ENCODE data around the gene ATP8B4. TPM values are rescaled to one million over a fixed set of nuclear protein-coding genes. Genes with fewer than 3 reads are reported as not detected.
A peak's percentile ranks its signal among the peaks of the same experiment; 100 is the strongest.

The ATP8B4 gene
- total RNA-seq, 2 donors from 2014 or later = 8.3 to 55.7 TPM

- Histone ChIP-seq H3K4me1 (replicated peaks) (no peaks in the 10 kb centered on the region), H3K27me3 (replicated peaks; ENCODE audit: insufficient read depth) (no peaks in the 10 kb centered on the region), H3K4me3 (no peak overlapping the region), H3K36me3 (no peaks in the 10 kb centered on the region), H3K9me3 (no peaks in the 10 kb centered on the region), H3K27ac (no peak overlapping the region)
- DNase-seq (ENCODE audit: low spot score) = no peak
- intact Hi-C loops (cut with DNase I) = no loop called here
- WGBS = 56% methylated on average over 6 of the region's 6 CpGs
- TF ChIP-seq POLR2A (IDR thresholded peaks at IDR 0.05) = no peak
- no peak for TF ChIP-seq CTCF (IDR thresholded peaks at IDR 0.05)
- TF ChIP-seq POLR2AphosphoS5 (IDR thresholded peaks at IDR 0.05) = no peak
These were observed 223.4 kb downstream of the ATP8B4 start for GRCh38 chr15:49895347-49896223.

GRCh38 chr15:49890689-49891088, 228.3 kb downstream of the ATP8B4 start:
- Histone ChIP-seq H3K27me3 (replicated peaks; ENCODE audit: insufficient read depth) (no peaks in the 10 kb centered on the region), H3K4me1 (replicated peaks) (no peaks in the 10 kb centered on the region), H3K9me3 (no peaks in the 10 kb centered on the region), H3K4me3 (no peak overlapping the region), H3K36me3 (no peaks in the 10 kb centered on the region), H3K27ac (no peak overlapping the region)
- 91% methylated on average over 3 of the region's 3 CpGs for WGBS
- intact Hi-C loops (cut with DNase I) = no loop called here
- TF ChIP-seq POLR2AphosphoS5 (IDR thresholded peaks at IDR 0.05) (no peak), CTCF (IDR thresholded peaks at IDR 0.05) (no peak)
- DNase-seq (ENCODE audit: low spot score) = no peak

- no peak for DNase-seq (ENCODE audit: low spot score)
- intact Hi-C loops (cut with DNase I) = no loop called here
- Histone ChIP-seq H3K9me3 (no peaks in the 10 kb centered on the region), H3K4me3 (no peak overlapping the region), H3K27me3 (replicated peaks; ENCODE audit: insufficient read depth) (no peaks in the 10 kb centered on the region), H3K4me1 (replicated peaks) (no peaks in the 10 kb centered on the region), H3K27ac (no peak overlapping the region), H3K36me3 (no peaks in the 10 kb centered on the region)
- TF ChIP-seq CTCF (IDR thresholded peaks at IDR 0.05) = no peak
- TF ChIP-seq POLR2A (IDR thresholded peaks at IDR 0.05) = no peak
- TF ChIP-seq POLR2AphosphoS5 (IDR thresholded peaks at IDR 0.05) = no peak
- WGBS = 68% methylated on average over 2 of the region's 2 CpGs
These were observed 229.5 kb downstream of the ATP8B4 start for GRCh38 chr15:49889536-49889935.

- intact Hi-C loops (cut with DNase I) = no loop called here
- Histone ChIP-seq H3K9me3 (no peaks in the 10 kb centered on the region), H3K27ac (peak overlapping the region in 1 of 2 donors; percentile 2), H3K36me3 (no peaks in the 10 kb centered on the region), H3K27me3 (replicated peaks; ENCODE audit: insufficient read depth) (no peaks in the 10 kb centered on the region), H3K4me3 (no peak overlapping the region), H3K4me1 (replicated peaks) (no peaks in the 10 kb centered on the region)
- TF ChIP-seq POLR2AphosphoS5 (IDR thresholded peaks at IDR 0.05) (no peak), CTCF (IDR thresholded peaks at IDR 0.05) (no peak), POLR2A (IDR thresholded peaks at IDR 0.05) (no peak)
- 87% methylated on average over 3 of the region's 3 CpGs for WGBS
- no peak for DNase-seq (ENCODE audit: low spot score)
These were observed 230.3 kb downstream of the ATP8B4 start for GRCh38 chr15:49888734-49889133.

GRCh38 chr15:49888323-49888693, 230.7 kb downstream of the ATP8B4 start:
- TF ChIP-seq CTCF (IDR thresholded peaks at IDR 0.05) = no peak
- no peak for TF ChIP-seq POLR2AphosphoS5 (IDR thresholded peaks at IDR 0.05)
- no peak for TF ChIP-seq POLR2A (IDR thresholded peaks at IDR 0.05)
- 54% methylated on average over 2 of the region's 2 CpGs for WGBS

More at GRCh38 chr15:49888323-49888693, 230.7 kb downstream of the ATP8B4 start:
- Histone ChIP-seq H3K4me3 (no peak overlapping the region), H3K27ac (peak overlapping the region in 1 of 2 donors; percentile 2), H3K36me3 (no peaks in the 10 kb centered on the region), H3K4me1 (replicated peaks) (no peaks in the 10 kb centered on the region), H3K27me3 (replicated peaks; ENCODE audit: insufficient read depth) (no peaks in the 10 kb centered on the region), H3K9me3 (no peaks in the 10 kb centered on the region)
- no peak for DNase-seq (ENCODE audit: low spot score)
- intact Hi-C loops (cut with DNase I) = no loop called here

Measured in prostate gland (tissue), 2 donors.